H1 (cell line): ENCODE measurements around the gene MCHR1. TPM values are rescaled to one million over a fixed set of nuclear protein-coding genes. Genes with fewer than 3 reads are reported as not detected.

Source experiments
- ZNF274 ChIP-seq: IDR thresholded peaks from 2 replicates; pipeline ENCODE4 v1.7.0; 2012; ENCODE audit warnings: low read length, borderline replicate concordance; ENCODE audit errors: extremely low read depth
- polyA plus RNA-seq, 7 experiments: library from polyadenylated mRNA; depleted of rRNA in 3 of 7; stranded (reverse) in 5 of 7; unstranded in 2 of 7; fragments of >200 nt in 5 of 7; fragments of 200-250 nt in 2 of 7; gene quantifications; 1 replicate in 5 of 7; 2 replicates in 1 of 7; 4 replicates in 1 of 7; pipeline versions ENCODE4 v1.2.1 to v1.2.3, GENCODE V29; 2011 to 2013; ENCODE audit warnings: missing spikeins in 2 of 7, mixed read lengths in 2 of 7
- total RNA-seq: library from RNA; stranded (reverse); fragmentation: NEBNext Ultra II Directional; extraction: Animal tissue kit (Norgen Biotek cat#: 25700); gene quantifications from 2 replicates; pipeline ENCODE4 v1.2.1, GENCODE V29; 2021

MCHR1 gene
- total and polyA plus RNA-seq, 2 of the 8 experiments (the other 6 are each of a cell fraction or from before 2014, with no cell fraction given) = 0.91 to 7.6 TPM

DNA sequence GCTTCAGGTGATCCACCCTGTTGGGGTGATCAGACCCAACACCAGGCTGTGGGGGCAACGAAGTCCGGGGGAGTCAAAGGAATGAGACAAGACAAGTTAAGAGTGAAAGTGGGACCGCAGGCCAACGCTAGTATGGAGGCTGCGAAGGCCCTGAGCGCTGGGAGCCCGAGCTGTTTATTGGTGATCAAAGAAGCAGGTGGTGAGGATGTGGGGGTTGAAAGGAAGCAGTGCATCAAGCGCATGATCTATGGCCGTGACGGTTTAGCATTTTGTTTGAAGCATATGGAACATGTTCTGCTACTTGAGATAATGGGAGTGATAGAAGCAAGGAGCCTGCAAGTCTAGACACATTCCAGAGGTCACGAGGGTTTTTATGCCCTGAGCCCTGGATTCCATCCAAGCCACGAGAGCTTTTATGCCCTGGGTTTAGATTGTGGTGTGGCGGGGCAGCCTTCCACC lies 49.5 kb downstream of the MCHR1 start (continued):
- TF ChIP-seq ZNF274 = no peak
